ENCODE results near the gene SLC29A2.

GRCh38 chr11:66334605-66335442 lies 36.7 kb downstream of the SLC29A2 start:
- TF ChIP-seq RBAK (tag by site-specific recombination; IDR thresholded peaks at IDR 0.05) (no peak), ZBTB17 (tag by site-specific recombination; IDR thresholded peaks at IDR 0.05) (no peak), ZNF324 (tag by site-specific recombination; IDR thresholded peaks at IDR 0.05) (no peak), SCRT2 (tag by site-specific recombination; IDR thresholded peaks at IDR 0.05) (no peak), ZNF248 (tag by site-specific recombination; IDR thresholded peaks at IDR 0.05) (no peak), ZNF530 (tag by site-specific recombination; IDR thresholded peaks at IDR 0.05; ENCODE audit: low read depth) (no peak), CTCF (tag by site-specific recombination; IDR thresholded peaks at IDR 0.05) (no peak), ZNF274 (IDR thresholded peaks at IDR 0.05; ENCODE audit: low read length) (no peak), ZNF274 (tag by site-specific recombination; IDR thresholded peaks at IDR 0.05; ENCODE audit: borderline replicate concordance) (no peak), KLF8 (tag by site-specific recombination; IDR thresholded peaks at IDR 0.05) (no peak), REST (tag by site-specific recombination; IDR thresholded peaks at IDR 0.05) (no peak)
- TF ChIP-seq, protein P1, sequence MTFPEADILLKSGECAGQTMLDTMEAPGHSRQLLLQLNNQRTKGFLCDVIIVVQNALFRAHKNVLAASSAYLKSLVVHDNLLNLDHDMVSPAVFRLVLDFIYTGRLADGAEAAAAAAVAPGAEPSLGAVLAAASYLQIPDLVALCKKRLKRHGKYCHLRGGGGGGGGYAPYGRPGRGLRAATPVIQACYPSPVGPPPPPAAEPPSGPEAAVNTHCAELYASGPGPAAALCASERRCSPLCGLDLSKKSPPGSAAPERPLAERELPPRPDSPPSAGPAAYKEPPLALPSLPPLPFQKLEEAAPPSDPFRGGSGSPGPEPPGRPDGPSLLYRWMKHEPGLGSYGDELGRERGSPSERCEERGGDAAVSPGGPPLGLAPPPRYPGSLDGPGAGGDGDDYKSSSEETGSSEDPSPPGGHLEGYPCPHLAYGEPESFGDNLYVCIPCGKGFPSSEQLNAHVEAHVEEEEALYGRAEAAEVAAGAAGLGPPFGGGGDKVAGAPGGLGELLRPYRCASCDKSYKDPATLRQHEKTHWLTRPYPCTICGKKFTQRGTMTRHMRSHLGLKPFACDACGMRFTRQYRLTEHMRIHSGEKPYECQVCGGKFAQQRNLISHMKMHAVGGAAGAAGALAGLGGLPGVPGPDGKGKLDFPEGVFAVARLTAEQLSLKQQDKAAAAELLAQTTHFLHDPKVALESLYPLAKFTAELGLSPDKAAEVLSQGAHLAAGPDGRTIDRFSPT (tag by site-specific recombination; IDR thresholded peaks at IDR 0.05), result no peak
- TF ChIP-seq, protein P2, sequence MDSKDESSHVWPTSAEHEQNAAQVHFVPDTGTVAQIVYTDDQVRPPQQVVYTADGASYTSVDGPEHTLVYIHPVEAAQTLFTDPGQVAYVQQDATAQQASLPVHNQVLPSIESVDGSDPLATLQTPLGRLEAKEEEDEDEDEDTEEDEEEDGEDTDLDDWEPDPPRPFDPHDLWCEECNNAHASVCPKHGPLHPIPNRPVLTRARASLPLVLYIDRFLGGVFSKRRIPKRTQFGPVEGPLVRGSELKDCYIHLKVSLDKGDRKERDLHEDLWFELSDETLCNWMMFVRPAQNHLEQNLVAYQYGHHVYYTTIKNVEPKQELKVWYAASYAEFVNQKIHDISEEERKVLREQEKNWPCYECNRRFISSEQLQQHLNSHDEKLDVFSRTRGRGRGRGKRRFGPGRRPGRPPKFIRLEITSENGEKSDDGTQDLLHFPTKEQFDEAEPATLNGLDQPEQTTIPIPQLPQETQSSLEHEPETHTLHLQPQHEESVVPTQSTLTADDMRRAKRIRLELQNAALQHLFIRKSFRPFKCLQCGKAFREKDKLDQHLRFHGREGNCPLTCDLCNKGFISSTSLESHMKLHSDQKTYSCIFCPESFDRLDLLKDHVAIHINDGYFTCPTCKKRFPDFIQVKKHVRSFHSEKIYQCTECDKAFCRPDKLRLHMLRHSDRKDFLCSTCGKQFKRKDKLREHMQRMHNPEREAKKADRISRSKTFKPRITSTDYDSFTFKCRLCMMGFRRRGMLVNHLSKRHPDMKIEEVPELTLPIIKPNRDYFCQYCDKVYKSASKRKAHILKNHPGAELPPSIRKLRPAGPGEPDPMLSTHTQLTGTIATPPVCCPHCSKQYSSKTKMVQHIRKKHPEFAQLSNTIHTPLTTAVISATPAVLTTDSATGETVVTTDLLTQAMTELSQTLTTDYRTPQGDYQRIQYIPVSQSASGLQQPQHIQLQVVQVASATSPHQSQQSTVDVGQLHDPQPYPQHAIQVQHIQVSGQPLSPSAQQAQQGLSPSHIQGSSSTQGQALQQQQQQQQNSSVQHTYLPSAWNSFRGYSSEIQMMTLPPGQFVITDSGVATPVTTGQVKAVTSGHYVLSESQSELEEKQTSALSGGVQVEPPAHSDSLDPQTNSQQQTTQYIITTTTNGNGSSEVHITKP (tag by site-specific recombination; IDR thresholded peaks at IDR 0.05), result no peak

Measured in HEK293 (cell line).